Measurements from ENCODE around the gene ZBTB43.

The ZBTB43 gene

DNA sequence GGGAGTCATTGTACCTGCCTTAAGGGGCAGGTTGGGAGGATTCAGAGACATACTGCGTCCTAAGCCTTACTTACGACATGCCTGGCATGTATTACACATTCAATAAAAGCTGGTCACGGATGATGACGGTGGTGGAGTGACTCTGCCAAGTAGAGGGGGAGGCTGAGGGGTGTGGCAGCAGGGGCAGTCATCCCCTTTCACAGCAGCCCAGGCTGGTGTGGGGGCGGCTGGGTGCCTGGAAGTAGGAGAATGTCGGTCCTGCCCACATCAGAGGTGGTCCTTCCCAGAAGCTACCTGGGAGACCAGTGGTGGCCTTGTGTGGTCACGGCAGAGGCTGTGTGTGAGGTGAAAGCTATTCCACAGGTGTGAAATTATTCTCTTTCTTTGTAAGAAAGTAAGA is 64.5 kb downstream of the ZBTB43 start:
- Histone ChIP-seq H4K20me1 (ENCODE audit: insufficient read depth, low read length) (peaks cover 23% of the 10 kb centered on the region), H3K4me2 (ENCODE audit: insufficient read depth, low read length) (no peak overlapping the region), H3K4me3 (ENCODE audit: low read depth in 1 of 2, low read length in 2 of 2) (no peak overlapping the region), H3K27ac (ENCODE audit: low read length) (no peak overlapping the region), H3K27me3 (ENCODE audit: insufficient read depth, low read length, poor library complexity) (no peaks in the 10 kb centered on the region), H2AFZ (ENCODE audit: low read depth, low read length) (no peak overlapping the region), H3K36me3 (ENCODE audit: insufficient read depth, low read length) (peaks cover 13% of the 10 kb centered on the region), H3K4me1 (ENCODE audit: insufficient read depth, low read length) (no peaks in the 10 kb centered on the region), H3K9ac (ENCODE audit: low read depth, low read length) (no peak overlapping the region), H3K9me3 (ENCODE audit: insufficient read depth, low read length, severe bottlenecking) (no peaks in the 10 kb centered on the region), H3K79me2 (ENCODE audit: insufficient read depth, low read length) (peaks cover 38% of the 10 kb centered on the region)
- TF ChIP-seq, protein P1, sequence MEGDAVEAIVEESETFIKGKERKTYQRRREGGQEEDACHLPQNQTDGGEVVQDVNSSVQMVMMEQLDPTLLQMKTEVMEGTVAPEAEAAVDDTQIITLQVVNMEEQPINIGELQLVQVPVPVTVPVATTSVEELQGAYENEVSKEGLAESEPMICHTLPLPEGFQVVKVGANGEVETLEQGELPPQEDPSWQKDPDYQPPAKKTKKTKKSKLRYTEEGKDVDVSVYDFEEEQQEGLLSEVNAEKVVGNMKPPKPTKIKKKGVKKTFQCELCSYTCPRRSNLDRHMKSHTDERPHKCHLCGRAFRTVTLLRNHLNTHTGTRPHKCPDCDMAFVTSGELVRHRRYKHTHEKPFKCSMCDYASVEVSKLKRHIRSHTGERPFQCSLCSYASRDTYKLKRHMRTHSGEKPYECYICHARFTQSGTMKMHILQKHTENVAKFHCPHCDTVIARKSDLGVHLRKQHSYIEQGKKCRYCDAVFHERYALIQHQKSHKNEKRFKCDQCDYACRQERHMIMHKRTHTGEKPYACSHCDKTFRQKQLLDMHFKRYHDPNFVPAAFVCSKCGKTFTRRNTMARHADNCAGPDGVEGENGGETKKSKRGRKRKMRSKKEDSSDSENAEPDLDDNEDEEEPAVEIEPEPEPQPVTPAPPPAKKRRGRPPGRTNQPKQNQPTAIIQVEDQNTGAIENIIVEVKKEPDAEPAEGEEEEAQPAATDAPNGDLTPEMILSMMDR (IDR thresholded peaks at IDR 0.05; ENCODE audit: borderline replicate concordance, extremely low read depth, low read length, poor library complexity, severe bottlenecking) = no peak
- TF ChIP-seq EZH2 (IDR thresholded peaks at IDR 0.05; ENCODE audit: borderline replicate concordance, low read depth, low read length, severe bottlenecking) = no peak
- no peak for ATAC-seq (ENCODE audit: insufficient read depth, low read depth)
- DNase-seq = no peak

DNA sequence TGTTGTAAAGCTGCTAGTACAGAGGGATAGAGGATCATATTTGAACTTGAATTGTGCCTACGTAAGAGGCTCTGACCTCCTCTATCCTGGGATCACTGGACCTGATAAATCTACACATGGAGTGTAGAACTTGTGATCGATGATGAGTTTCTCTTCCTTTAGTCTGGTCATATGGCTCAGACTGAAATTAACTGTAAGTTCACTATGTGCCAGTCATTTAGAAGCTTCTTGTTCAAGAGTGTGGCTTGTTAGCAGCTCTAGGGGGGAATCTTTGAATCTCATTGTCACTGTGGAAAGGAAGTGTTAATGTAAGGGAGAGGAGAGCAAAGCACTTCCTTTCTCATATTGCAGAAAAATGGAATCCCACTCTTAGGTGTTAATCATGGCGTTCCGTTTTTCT is 67.7 kb downstream of the ZBTB43 start:
- Histone ChIP-seq H3K9me3 (ENCODE audit: insufficient read depth, low read length, severe bottlenecking) (no peaks in the 10 kb centered on the region), H3K27ac (ENCODE audit: low read length) (no peak overlapping the region), H3K27me3 (ENCODE audit: insufficient read depth, low read length, poor library complexity) (no peaks in the 10 kb centered on the region), H3K4me3 (ENCODE audit: low read depth in 1 of 2, low read length in 2 of 2) (no peak overlapping the region), H3K79me2 (ENCODE audit: insufficient read depth, low read length) (peaks cover 18% of the 10 kb centered on the region), H3K36me3 (ENCODE audit: insufficient read depth, low read length) (peaks cover 7% of the 10 kb centered on the region), H2AFZ (ENCODE audit: low read depth, low read length) (no peak overlapping the region), H3K4me1 (ENCODE audit: insufficient read depth, low read length) (no peaks in the 10 kb centered on the region), H4K20me1 (ENCODE audit: insufficient read depth, low read length) (peaks cover 23% of the 10 kb centered on the region), H3K9ac (ENCODE audit: low read depth, low read length) (no peak overlapping the region), H3K4me2 (ENCODE audit: insufficient read depth, low read length) (no peak overlapping the region)
- TF ChIP-seq EZH2 (IDR thresholded peaks at IDR 0.05; ENCODE audit: borderline replicate concordance, low read depth, low read length, severe bottlenecking) = no peak
- TF ChIP-seq, protein P1 (IDR thresholded peaks at IDR 0.05; ENCODE audit: borderline replicate concordance, extremely low read depth, low read length, poor library complexity, severe bottlenecking) = no peak
- ATAC-seq (ENCODE audit: insufficient read depth, low read depth) (no peak), DNase-seq (no peak)

DNA sequence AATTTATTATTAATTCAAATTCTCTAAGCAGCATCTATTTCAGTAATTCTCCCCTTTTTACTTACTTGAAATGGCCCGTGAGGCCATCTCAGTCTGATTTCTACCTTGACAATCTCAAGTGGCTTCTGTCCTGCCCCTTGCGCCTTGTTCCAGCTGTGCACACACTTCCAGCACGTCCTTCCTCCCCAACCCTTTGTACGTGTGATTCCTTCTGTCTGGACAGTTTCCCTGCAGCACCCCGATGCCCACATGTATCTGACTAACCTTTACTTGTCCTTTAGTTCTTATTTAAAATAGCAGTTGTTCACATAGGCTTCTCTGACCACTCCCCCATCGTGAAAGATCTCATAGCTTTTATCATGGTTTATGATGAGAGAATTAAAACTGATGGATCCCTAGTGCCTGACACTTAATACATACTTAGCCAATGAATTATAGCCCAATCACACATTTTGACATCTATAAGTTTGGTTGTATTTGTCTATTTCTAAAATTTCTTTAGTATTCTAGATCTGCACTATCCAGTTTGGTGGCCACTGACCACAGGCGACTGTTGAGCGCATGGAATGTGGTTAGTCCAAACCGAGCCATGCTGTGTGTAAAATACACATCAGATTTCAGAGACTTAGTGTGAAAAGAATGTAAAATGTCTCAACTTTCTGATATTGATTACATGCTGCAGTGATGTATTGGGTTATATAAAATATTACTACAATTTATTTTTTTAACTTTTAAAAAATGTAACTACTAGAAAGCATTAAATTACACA is 69.9 kb downstream of the ZBTB43 start:
- Histone ChIP-seq H3K36me3 (ENCODE audit: insufficient read depth, low read length) (peaks cover 8% of the 10 kb centered on the region), H4K20me1 (ENCODE audit: insufficient read depth, low read length) (peaks cover 8% of the 10 kb centered on the region; the same call in 1 of the 2 replicates), H3K4me3 (ENCODE audit: low read depth in 1 of 2, low read length in 2 of 2) (no peak overlapping the region), H3K27me3 (ENCODE audit: insufficient read depth, low read length, poor library complexity) (no peaks in the 10 kb centered on the region), H3K79me2 (ENCODE audit: insufficient read depth, low read length) (no peaks in the 10 kb centered on the region; the same call in none of the 2 replicates), H3K9ac (ENCODE audit: low read depth, low read length) (no peak overlapping the region), H3K27ac (ENCODE audit: low read length) (no peak overlapping the region), H3K4me2 (ENCODE audit: insufficient read depth, low read length) (no peak overlapping the region), H3K9me3 (ENCODE audit: insufficient read depth, low read length, severe bottlenecking) (no peaks in the 10 kb centered on the region), H2AFZ (ENCODE audit: low read depth, low read length) (no peak overlapping the region), H3K4me1 (ENCODE audit: insufficient read depth, low read length) (no peaks in the 10 kb centered on the region)
- ATAC-seq (ENCODE audit: insufficient read depth, low read depth) (no peak), DNase-seq (no peak)
- no peak for TF ChIP-seq EZH2 (IDR thresholded peaks at IDR 0.05; ENCODE audit: borderline replicate concordance, low read depth, low read length, severe bottlenecking)
- TF ChIP-seq, protein P1 (IDR thresholded peaks at IDR 0.05; ENCODE audit: borderline replicate concordance, extremely low read depth, low read length, poor library complexity, severe bottlenecking) = no peak
